Mesothelial cell of epicardium (in vitro differentiated cells): ENCODE results near the gene PIGB. TPM values are rescaled to one million over a fixed set of nuclear protein-coding genes. Genes with fewer than 3 reads are reported as not detected.

Experiments used
- DNase-seq, 2 experiments: peaks; one replicate each; pipeline ENCODE4 v3.0.0; 2021; ENCODE audit warnings: low spot score in 2 of 2; ENCODE audit not compliant: unreplicated experiment in 2 of 2
- H3K27ac Mint-ChIP-seq: 2 replicates; pipeline ENCODE4 v1.8.0; 2021; ENCODE audit warnings: mixed read lengths
- H3K27me3 Mint-ChIP-seq: 2 replicates; pipeline ENCODE4 v1.8.0; 2021; ENCODE audit warnings: low read depth, mixed read lengths
- H3K36me3 Mint-ChIP-seq: 2 replicates; pipeline ENCODE4 v1.8.0; 2021; ENCODE audit warnings: mixed read lengths
- H3K4me1 Mint-ChIP-seq: 2 replicates; pipeline ENCODE4 v1.8.0; 2021; ENCODE audit warnings: mixed read lengths
- H3K4me3 Mint-ChIP-seq: 2 replicates; pipeline ENCODE4 v1.8.0; 2021; ENCODE audit warnings: mild to moderate bottlenecking, moderate library complexity, mixed read lengths
- H3K9me3 Mint-ChIP-seq: 2 replicates; pipeline ENCODE4 v1.8.0; 2021; ENCODE audit warnings: mixed read lengths
- total RNA-seq: library from RNA; stranded (reverse); gene quantifications from 3 replicates; pipeline ENCODE4 v1.2.1, GENCODE V29; 2021
- TF ChIP-seq, protein P1 (sequence below): fragments of 200-600 bp; sonication (generic); IDR thresholded peaks from one replicate; pipeline ENCODE4 v1.5.0; 2021; ENCODE audit warnings: antibody characterized with exemption; ENCODE audit not compliant: unreplicated experiment

The PIGB gene
- total RNA-seq, 1 donor from 2014 or later = 19.3 TPM

DNA sequence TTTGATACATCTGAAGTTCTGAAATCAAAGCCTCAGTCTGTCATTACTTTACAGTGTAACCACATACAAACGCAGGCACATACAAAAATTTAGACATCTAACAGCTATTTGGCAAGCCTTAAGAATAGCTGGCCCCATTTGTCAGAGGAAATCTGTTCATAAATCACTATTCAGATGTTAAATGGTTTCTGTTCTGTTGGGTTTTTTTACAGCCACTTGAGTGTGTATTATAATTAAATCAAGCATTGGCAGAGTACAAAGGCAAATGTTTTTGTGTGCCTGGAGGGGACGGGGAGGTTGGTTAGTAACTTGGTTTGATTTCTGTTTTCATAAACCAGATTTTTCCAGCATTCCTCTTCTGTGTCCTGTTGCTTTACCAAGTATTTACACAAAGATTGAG, 24.1 kb downstream of the PIGB start:
- TF ChIP-seq, protein P1, sequence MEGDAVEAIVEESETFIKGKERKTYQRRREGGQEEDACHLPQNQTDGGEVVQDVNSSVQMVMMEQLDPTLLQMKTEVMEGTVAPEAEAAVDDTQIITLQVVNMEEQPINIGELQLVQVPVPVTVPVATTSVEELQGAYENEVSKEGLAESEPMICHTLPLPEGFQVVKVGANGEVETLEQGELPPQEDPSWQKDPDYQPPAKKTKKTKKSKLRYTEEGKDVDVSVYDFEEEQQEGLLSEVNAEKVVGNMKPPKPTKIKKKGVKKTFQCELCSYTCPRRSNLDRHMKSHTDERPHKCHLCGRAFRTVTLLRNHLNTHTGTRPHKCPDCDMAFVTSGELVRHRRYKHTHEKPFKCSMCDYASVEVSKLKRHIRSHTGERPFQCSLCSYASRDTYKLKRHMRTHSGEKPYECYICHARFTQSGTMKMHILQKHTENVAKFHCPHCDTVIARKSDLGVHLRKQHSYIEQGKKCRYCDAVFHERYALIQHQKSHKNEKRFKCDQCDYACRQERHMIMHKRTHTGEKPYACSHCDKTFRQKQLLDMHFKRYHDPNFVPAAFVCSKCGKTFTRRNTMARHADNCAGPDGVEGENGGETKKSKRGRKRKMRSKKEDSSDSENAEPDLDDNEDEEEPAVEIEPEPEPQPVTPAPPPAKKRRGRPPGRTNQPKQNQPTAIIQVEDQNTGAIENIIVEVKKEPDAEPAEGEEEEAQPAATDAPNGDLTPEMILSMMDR = no peak
- no peak for DNase-seq
- Mint-ChIP-seq H3K9me3 (no peaks in the 10 kb centered on the region), H3K4me3 (no peak overlapping the region), H3K27me3 (no peaks in the 10 kb centered on the region), H3K4me1 (peaks cover 23% of the 10 kb centered on the region), H3K36me3 (peaks cover 21% of the 10 kb centered on the region), H3K27ac (peak overlapping the region; percentile 82)

DNA sequence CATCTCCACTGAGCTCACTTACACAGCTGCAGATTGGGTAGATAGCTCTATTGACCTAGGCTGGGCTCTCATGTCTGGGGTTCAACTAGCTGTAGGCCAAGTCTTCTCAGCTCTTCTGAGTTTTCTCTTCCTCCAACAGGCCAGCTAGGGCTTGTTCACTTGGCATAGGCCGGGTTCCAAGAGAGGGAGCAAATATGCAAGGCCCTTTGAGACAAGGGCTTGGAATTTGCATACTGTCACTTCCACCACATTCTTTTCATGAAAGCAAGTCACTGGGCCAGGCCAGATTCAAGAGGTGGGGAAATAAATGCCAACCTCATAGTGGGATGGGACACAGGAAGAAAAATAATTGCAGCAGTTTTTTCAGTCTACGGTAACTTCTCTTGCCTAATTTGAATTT, 25.2 kb downstream of the PIGB start:
- H3K36me3 Mint-ChIP-seq = peaks cover 25% of the 10 kb centered on the region
- H3K4me1 Mint-ChIP-seq = peaks cover 23% of the 10 kb centered on the region
- no peaks in the 10 kb centered on the region for H3K9me3 Mint-ChIP-seq
- TF ChIP-seq, protein P1 = no peak
- peak overlapping the region; percentile 82 for H3K27ac Mint-ChIP-seq
- H3K4me3 Mint-ChIP-seq = no peak overlapping the region
- no peak for DNase-seq
- no peaks in the 10 kb centered on the region for H3K27me3 Mint-ChIP-seq

DNA sequence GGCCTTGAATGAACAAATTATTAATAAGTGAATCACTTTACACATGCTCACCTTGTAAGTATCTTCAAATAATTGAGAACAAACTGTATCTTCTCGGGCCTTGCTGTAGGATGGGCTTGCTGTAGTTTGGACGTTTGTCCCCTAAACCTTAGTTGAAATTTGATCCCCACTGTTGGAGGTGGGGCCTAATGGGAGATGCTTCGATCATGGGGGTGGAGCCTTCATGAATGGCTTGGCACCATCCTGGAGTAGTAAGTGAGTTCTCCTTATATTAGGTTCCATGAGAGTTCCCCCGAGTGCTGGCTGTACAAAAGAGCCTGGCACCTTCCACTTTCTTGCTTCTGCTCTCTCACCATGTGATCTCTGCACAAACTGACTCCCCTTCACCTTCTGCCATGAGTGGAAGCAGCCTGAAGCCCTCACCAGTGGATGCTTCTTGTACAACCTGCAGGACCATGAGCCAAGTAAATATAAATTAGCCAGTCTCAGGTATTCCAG, 29.3 kb downstream of the PIGB start:
- H3K36me3 Mint-ChIP-seq = peaks cover 34% of the 10 kb centered on the region
- H3K4me1 Mint-ChIP-seq = peaks cover 19% of the 10 kb centered on the region
- H3K9me3 Mint-ChIP-seq = peaks cover 6% of the 10 kb centered on the region
- H3K27me3 Mint-ChIP-seq = no peaks in the 10 kb centered on the region
- H3K4me3 Mint-ChIP-seq = no peak overlapping the region
- no peak overlapping the region for H3K27ac Mint-ChIP-seq
- TF ChIP-seq, protein P1 = no peak
- no peak for DNase-seq

DNA sequence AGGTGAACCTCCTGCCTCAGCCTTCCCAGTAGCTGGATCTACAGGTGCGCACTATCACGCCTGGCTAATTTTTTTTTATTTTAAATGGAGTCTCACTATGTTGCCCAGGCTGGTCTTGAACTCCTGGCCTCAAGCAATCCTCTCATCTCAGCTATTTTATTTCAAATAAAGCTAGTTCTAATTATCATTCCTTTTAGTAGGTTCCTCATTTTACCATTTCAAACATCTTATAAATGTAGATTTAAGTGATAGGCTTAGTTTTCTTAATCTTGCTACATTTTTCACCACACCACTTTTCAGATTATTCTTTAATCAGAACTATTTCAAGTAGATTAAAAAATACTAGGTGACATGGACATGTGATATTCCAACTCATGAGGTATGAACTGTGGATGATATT, 30.3 kb downstream of the PIGB start:
- no peak for DNase-seq
- Mint-ChIP-seq H3K36me3 (peaks cover 34% of the 10 kb centered on the region), H3K9me3 (peaks cover 6% of the 10 kb centered on the region), H3K4me1 (peaks cover 9% of the 10 kb centered on the region), H3K27me3 (no peaks in the 10 kb centered on the region), H3K27ac (no peak overlapping the region), H3K4me3 (no peak overlapping the region)
- TF ChIP-seq, protein P1 = no peak

DNA sequence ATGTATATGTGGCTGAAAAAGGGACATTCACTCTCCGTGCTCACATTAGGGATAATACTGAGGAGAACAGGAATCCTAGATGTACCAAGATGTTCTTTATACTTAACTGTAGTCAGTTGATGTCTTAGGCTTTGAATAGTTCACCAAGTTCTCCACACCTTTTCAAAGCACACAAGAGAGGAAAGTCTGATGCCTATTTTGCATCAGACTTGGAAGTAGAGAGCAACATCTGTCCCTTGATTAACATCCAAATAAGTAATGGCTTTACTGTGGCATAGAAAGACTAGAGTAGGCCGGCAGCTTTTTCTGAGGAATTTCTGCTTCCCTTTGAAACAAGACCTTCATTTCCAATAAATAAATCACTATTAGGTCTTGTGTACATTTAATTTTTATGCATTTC, 34.0 kb downstream of the PIGB start:
- Mint-ChIP-seq H3K4me1 (no peaks in the 10 kb centered on the region), H3K27me3 (no peaks in the 10 kb centered on the region), H3K4me3 (no peak overlapping the region), H3K9me3 (peaks cover 6% of the 10 kb centered on the region), H3K36me3 (peaks cover 33% of the 10 kb centered on the region), H3K27ac (peak overlapping the region; percentile 11)
- no peak for DNase-seq
- TF ChIP-seq, protein P1 = no peak
